Fibroblast of lung (primary cell): ENCODE data around the gene TNP2.

Experiments used
- EZH2 ChIP-seq: IDR thresholded peaks from 2 replicates; pipeline ENCODE4 v1.5.1; 2012; ENCODE audit warnings: low read length, control low read depth, mild to moderate bottlenecking; ENCODE audit errors: missing control alignments
- TF ChIP-seq, protein P1 (sequence below), 2 donors: IDR thresholded peaks in 1 of 2; conservative IDR thresholded peaks in 1 of 2; 1 replicate in 1 of 2; 2 replicates in 1 of 2; pipeline ENCODE4 v1.5.1; 2011 to 2012; ENCODE audit warnings: low read length in 2 of 2, control low read depth in 1 of 2, inconsistent platforms in 1 of 2, low read depth in 1 of 2, mild to moderate bottlenecking in 1 of 2

GRCh38 chr16:11306381-11306780, 37.3 kb upstream of the TNP2 start:
- TF ChIP-seq, protein P1, sequence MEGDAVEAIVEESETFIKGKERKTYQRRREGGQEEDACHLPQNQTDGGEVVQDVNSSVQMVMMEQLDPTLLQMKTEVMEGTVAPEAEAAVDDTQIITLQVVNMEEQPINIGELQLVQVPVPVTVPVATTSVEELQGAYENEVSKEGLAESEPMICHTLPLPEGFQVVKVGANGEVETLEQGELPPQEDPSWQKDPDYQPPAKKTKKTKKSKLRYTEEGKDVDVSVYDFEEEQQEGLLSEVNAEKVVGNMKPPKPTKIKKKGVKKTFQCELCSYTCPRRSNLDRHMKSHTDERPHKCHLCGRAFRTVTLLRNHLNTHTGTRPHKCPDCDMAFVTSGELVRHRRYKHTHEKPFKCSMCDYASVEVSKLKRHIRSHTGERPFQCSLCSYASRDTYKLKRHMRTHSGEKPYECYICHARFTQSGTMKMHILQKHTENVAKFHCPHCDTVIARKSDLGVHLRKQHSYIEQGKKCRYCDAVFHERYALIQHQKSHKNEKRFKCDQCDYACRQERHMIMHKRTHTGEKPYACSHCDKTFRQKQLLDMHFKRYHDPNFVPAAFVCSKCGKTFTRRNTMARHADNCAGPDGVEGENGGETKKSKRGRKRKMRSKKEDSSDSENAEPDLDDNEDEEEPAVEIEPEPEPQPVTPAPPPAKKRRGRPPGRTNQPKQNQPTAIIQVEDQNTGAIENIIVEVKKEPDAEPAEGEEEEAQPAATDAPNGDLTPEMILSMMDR (conservative IDR thresholded peaks at IDR 0.05 in 1 of 2, IDR thresholded peaks at IDR 0.05 in 1 of 2; ENCODE audit: low read depth in 1 of 2, low read length in 2 of 2) = no peak
- no peak for TF ChIP-seq EZH2
